Esophagus squamous epithelium (tissue), 4 donors: ENCODE data around the gene RELN.

Source experiments
- CTCF ChIP-seq, 6 experiments: fragments of 450-650 bp in 4 of 6; fragments of 200-600 bp in 2 of 6; sonication (generic) in 2 of 6; IDR thresholded peaks; one replicate each; pipeline ENCODE4 v1.5.1; 2016 to 2019; ENCODE audit warnings: antibody characterized with exemption in 6 of 6, mild to moderate bottlenecking in 4 of 6, moderate library complexity in 4 of 6
- POLR2A ChIP-seq, 4 donors: fragments of 450-650 bp; IDR thresholded peaks; one replicate each; pipeline ENCODE4 v1.6.1; 2017; ENCODE audit warnings: antibody characterized with exemption in 4 of 4, mild to moderate bottlenecking in 4 of 4, moderate library complexity in 3 of 4

DNA sequence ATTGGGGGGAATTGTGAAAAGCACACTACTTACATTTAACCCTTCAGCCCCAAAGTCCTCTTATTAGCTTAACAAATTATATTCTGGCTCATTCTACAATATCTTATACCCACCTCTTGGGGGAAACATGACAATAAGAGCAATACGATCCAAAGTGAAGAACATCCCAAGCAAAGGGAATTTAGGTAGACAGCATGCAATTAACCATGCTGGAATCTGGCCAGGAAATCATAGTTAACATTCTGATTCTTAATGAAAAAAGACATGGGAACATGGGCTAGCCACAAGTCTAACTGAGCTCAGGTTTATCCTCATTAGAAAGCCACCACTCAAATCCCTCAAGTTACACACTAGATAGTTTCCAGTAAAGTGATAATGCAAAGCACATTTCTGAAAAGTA lies 301.5 kb downstream of the RELN start:
- TF ChIP-seq POLR2A (IDR thresholded peaks at IDR 0.05) (no peak), CTCF (IDR thresholded peaks at IDR 0.05) (no peak)
